Endometrium (tissue), 2 donors: Measurements from ENCODE around the gene USF1.
A peak's percentile ranks its signal among the peaks of the same experiment; 100 is the strongest.

ENCODE experiments used
- FAIRE-seq: peaks from 2 replicates; lab custom pipeline; 2012; peaks lifted over from hg19 to GRCh38; lab: Jason Lieb, UNC
- donor health status: control.
- donor health status: control.

Gene USF1

GRCh38 chr1:161045736-161046604, at the start of gene USF1:
USF1 (minus strand) TSS chr1:161045977; CDS start chr1:161043275, 2,702 bp downstream.
- peak; percentile 86 for FAIRE-seq

DNA sequence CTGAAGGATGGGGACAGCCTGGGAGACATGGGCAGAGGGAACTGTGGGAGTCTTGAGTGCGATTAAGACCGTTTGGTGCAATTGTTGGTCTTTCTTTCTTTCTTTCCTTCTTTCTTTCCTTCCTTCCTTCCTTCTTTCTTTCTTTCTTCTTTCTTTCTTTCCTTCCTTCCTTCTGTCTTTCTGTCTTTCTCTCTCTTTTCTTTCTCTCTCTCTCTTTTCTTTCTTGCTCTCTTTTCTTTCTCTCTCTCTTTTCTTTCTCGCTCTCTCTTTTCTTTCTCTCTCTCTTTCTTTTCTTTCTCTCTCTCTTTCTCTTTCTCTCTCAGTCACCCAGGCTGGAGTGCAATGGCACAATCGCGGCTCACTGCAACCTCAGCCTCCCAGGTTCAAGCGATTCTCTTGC, 49.5 kb upstream of the USF1 start:
- no peak for FAIRE-seq

DNA sequence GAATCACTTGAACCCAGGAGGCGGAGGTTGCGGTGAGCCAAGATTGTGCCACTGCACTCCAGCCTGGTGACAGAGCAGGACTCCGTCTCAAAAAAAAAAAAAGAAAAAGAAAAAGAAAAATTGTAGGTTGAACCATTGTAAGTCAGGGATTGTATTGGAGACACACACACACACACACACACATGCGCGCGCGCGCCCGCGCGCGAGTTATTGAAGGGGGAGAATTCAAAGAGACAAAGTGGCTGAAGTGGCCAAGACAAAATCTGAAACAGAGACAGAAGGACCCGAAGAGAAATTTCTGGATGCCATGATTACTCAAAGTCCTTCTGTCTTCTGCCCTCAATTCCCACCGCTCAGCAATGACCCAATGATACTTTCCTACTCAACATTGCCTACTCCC, 48.7 kb upstream of the USF1 start:
- FAIRE-seq: no peak

DNA sequence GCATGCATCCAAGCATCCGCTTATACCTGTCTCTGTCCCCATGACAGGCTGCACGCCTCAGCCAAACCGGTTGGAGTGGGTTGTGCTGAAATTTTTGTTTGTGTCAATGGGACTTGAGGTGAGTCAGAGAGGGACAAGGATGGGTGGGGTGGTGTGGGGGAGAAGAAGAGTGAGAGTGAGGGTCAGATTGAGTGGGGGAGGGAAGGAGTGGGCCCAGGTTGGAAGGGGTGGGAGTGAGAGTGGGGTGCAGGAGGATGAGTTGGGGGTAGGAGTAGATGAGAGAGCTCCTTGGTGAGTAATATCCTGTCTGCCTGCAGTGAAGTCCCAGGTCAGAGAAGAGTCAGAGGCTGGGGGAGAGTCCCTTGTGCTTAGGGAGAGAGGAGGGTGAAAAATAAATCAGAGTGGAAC, 46.8 kb upstream of the USF1 start:
- FAIRE-seq: no peak

- FAIRE-seq: no peak
Observed at GRCh38 chr1:161091796-161092507, 46.2 kb upstream of the USF1 start.

DNA sequence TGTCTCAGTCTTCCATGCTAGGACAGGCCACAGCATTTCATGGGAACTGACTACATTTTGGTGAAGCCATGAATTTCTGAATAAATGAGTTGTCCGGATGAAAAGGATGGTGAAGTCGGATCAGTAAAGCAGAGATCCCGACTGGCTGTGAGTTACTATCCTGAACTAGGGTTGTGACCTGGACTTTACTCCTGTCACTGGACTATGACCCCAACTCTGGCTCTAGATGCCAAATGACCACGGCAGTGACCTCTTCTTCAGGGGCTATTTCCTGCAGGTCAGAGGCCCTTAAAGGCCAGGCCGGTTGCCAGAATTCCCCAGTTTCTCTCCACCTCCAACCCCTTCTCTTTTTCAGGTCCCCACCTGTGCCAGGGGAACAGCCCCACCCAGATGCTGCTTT, 45.3 kb upstream of the USF1 start:
- no peak for FAIRE-seq

DNA sequence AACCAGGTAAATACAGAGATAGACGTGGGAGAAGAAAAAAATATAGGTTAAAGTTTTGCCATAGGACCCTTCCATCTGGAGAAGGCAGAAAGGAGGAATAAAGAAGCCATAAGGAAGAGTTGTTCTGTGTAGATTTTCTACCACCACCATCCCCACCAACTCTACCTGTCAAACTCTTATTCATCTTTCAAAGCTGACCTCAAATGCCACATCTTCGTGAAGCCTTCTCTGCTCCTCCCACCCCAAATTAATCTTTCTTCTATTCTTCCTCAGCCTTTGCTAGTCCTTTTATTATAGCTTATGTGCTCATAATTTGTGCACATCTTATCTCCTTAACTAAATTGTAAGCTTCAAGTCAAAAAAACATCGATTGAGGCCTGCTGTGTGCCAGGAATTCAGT, 44.8 kb upstream of the USF1 start:
- FAIRE-seq: no peak

GRCh38 chr1:161089938-161090337, 44.2 kb upstream of the USF1 start:
- FAIRE-seq: no peak

GRCh38 chr1:161089251-161089924, 43.6 kb upstream of the USF1 start, which contains the start of gene NECTIN4:
NECTIN4 (minus strand) TSS chr1:161089558; CDS start chr1:161089296, 262 bp downstream.
- FAIRE-seq: no peak

- FAIRE-seq: no peak
Observed at GRCh38 chr1:161088587-161089110, 42.9 kb upstream of the USF1 start.

GRCh38 chr1:161086457-161086856, 40.7 kb upstream of the USF1 start:
- FAIRE-seq: no peak

GRCh38 chr1:161085165-161085564, 39.4 kb upstream of the USF1 start:
- no peak for FAIRE-seq

GRCh38 chr1:161084597-161084988, 38.8 kb upstream of the USF1 start:
- FAIRE-seq: no peak

DNA sequence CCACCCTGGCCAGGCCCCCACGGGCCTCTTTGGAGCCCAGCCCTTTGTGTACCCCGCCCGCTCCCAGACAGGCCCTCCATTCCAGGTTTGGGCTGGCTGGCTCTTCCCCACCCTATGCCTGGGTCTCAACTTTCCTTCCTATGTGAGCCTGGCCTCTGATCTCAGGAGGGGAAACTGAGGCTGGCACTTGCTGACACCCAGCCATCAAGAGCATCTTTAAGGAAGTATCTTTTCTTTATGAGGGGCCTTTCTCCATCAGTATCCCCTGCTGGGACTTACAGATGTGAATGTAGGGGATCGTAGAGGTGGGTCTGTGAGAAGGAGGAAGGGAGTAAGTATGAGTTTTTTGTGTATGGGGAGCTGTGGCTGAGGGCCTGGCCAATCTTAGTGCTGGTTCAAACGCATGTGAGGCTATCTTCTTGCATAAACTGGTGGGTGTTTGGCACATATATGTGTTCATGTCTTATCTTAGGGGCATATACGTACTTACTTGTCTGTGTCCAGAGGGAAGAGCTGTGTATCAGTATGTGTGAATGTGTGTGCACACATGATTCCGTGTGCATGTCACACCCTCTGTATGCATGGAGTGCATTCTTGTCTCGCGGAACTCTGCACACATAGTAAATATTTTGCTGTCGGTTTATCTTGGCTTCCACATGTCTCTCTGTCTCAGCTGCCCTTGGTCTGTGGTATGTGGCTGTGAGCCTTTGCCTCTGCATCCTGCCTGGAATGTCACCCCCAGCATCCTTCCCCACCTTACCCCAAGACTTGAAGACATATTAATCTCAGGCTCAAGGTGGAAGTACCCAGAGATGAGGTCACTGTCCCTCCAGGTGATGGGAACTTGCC, 38.2 kb upstream of the USF1 start:
- no peak for FAIRE-seq

GRCh38 chr1:161082996-161083747, 37.4 kb upstream of the USF1 start:
- no peak for FAIRE-seq

GRCh38 chr1:161082483-161082882, 36.7 kb upstream of the USF1 start:
- no peak for FAIRE-seq

DNA sequence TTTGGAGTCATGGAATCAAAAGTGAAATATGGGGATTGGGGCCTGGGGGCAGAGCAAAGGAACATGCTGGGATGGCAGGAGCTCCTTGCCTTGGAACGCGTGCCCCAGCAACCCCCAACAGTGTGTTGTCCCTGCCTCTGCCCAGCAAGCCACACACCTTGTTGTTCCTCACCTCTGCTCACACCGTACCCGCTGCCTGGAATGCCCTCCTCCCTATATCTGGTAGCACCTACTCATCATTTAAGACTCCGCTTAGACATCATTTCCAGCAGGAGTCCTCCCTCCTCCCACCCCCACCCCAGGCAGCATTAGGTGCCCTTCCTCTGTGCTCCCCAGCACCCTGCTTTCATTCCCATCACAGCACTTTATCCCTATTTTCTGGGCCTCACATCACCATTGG, 35.7 kb upstream of the USF1 start:
- FAIRE-seq: no peak

GRCh38 chr1:161080441-161081405, 34.9 kb upstream of the USF1 start:
- FAIRE-seq: no peak

- FAIRE-seq: no peak
Observed at GRCh38 chr1:161079436-161080110, 33.8 kb upstream of the USF1 start.
